M059J (cell line): ENCODE results near the gene COL6A2. TPM values are rescaled to one million over a fixed set of nuclear protein-coding genes. Genes with fewer than 3 reads are reported as not detected.
A peak's percentile ranks its signal among the peaks of the same experiment; 100 is the strongest.

Experiments used
- DNase-seq: peaks from one replicate; pipeline ENCODE4 v3.0.0-alpha.2; 2012; ENCODE audit warnings: low read depth
- total RNA-seq: library from RNA; depleted of rRNA; stranded (reverse); fragments of >200 nt; shearing (Covaris generic); gene quantifications from 2 replicates; pipeline ENCODE4 v1.2.3, GENCODE V29; 2014; rRNA removed

The COL6A2 gene
- total RNA-seq = 131 and 240 TPM in 2 replicates

GRCh38 chr21:46097336-46098293 lies at the start of gene COL6A2:
Gene COL6A2 (plus strand): TSS chr21:46098112.
- peak; percentile 67 for DNase-seq

GRCh38 chr21:46048926-46049889 lies 48.7 kb upstream of the COL6A2 start:
- peak; percentile 94 for DNase-seq

GRCh38 chr21:46049890-46050667 lies 47.8 kb upstream of the COL6A2 start:
- no peak for DNase-seq

GRCh38 chr21:46050668-46051378 lies 47.1 kb upstream of the COL6A2 start:
- DNase-seq = no peak

GRCh38 chr21:46051379-46051770 lies 46.5 kb upstream of the COL6A2 start:
- no peak for DNase-seq

GRCh38 chr21:46051821-46052675 lies 45.9 kb upstream of the COL6A2 start:
- no peak for DNase-seq

- DNase-seq = peak; percentile 95
These were observed 44.9 kb upstream of the COL6A2 start for GRCh38 chr21:46052703-46053651.

GRCh38 chr21:46054031-46054430 lies 43.9 kb upstream of the COL6A2 start:
- DNase-seq = no peak

GRCh38 chr21:46054451-46054881 lies 43.4 kb upstream of the COL6A2 start:
- DNase-seq = peak; percentile 23

GRCh38 chr21:46055863-46056281 lies 42.0 kb upstream of the COL6A2 start:
- peak; percentile 44 for DNase-seq

- DNase-seq = peak; percentile 87
These were observed 41.4 kb upstream of the COL6A2 start for GRCh38 chr21:46056450-46056903.

GRCh38 chr21:46057111-46057709 lies 40.7 kb upstream of the COL6A2 start:
- DNase-seq = no peak

GRCh38 chr21:46057710-46058241 lies 40.1 kb upstream of the COL6A2 start:
- no peak for DNase-seq

GRCh38 chr21:46058431-46059145 lies 39.3 kb upstream of the COL6A2 start:
- DNase-seq = no peak

- DNase-seq = no peak
These were observed 38.7 kb upstream of the COL6A2 start for GRCh38 chr21:46059195-46059594.

GRCh38 chr21:46059711-46060455 lies 38.0 kb upstream of the COL6A2 start:
- peak; percentile 22 for DNase-seq
